GM03348 (cell line): ENCODE data around the gene SCNN1A.
"Not testable (repeated sequence)": the region's sequence is repeated elsewhere in the genome, so short reads cannot be mapped to it uniquely, and the experiment has no call there.

Source experiments
- DNase-seq: peaks from one replicate; pipeline ENCODE4 v3.0.0; 2012; ENCODE audit warnings: low spot score

The SCNN1A gene

GRCh38 chr12:6347367-6348338, 27.7 kb downstream of the SCNN1A start:
- no peak for DNase-seq

GRCh38 chr12:6346942-6347341, 28.4 kb downstream of the SCNN1A start:
- DNase-seq, result no peak

GRCh38 chr12:6346235-6346832, 29.0 kb downstream of the SCNN1A start:
- no peak for DNase-seq

GRCh38 chr12:6345319-6346091, 29.9 kb downstream of the SCNN1A start:
- DNase-seq, result peak; percentile 65

GRCh38 chr12:6344101-6344660, 31.2 kb downstream of the SCNN1A start:
- DNase-seq, result not testable (repeated sequence)

- DNase-seq, result no peak
These were observed 31.8 kb downstream of the SCNN1A start for GRCh38 chr12:6343518-6343917.

- DNase-seq, result peak; percentile 19
These were observed 33.0 kb downstream of the SCNN1A start for GRCh38 chr12:6342140-6342889.

- peak; percentile 91 for DNase-seq
These were observed 33.8 kb downstream of the SCNN1A start, which contains the start of gene TNFRSF1A for GRCh38 chr12:6341417-6342139. Gene TNFRSF1A, minus strand, starts transcription at chr12:6342076. Its CDS starts 262 bp downstream, at chr12:6341814.

GRCh38 chr12:6340745-6341416, 34.5 kb downstream of the SCNN1A start:
- no peak for DNase-seq

GRCh38 chr12:6340032-6340638, 35.2 kb downstream of the SCNN1A start:
- peak; percentile 77 for DNase-seq

GRCh38 chr12:6338955-6339354, 36.4 kb downstream of the SCNN1A start:
- no peak for DNase-seq

GRCh38 chr12:6338536-6338935, 36.8 kb downstream of the SCNN1A start:
- not testable (repeated sequence) for DNase-seq

- peak; percentile 48 for DNase-seq
These were observed 37.4 kb downstream of the SCNN1A start for GRCh38 chr12:6337958-6338433.

- peak; percentile 36 for DNase-seq
These were observed 38.2 kb downstream of the SCNN1A start for GRCh38 chr12:6336889-6337853.

GRCh38 chr12:6336079-6336888, 39.1 kb downstream of the SCNN1A start:
- DNase-seq, result peak; percentile 95

- DNase-seq, result peak; percentile 84
These were observed 39.8 kb downstream of the SCNN1A start for GRCh38 chr12:6335451-6336078.

- no peak for DNase-seq
These were observed 40.4 kb downstream of the SCNN1A start for GRCh38 chr12:6334940-6335450.
